Astrocyte of the cerebellum (primary cell): ENCODE data around the gene EPS8.
A peak's percentile ranks its signal among the peaks of the same experiment; 100 is the strongest.

ENCODE experiments used
- DNase-seq: peaks from one replicate; pipeline ENCODE4 v3.0.0-alpha.2; 2011; ENCODE audit warnings: low read depth
- H3K4me3 ChIP-seq: 2 replicates; pipeline ENCODE4 v1.5.1; 2011; ENCODE audit warnings: mild to moderate bottlenecking, low read depth, low read length, moderate library complexity
- in situ Hi-C: cut with HindIII; loops from 2 replicates; pipeline ENCODE4 v1.10.0; 2017; ENCODE audit warnings: low sequenced_read_pairs
- TF ChIP-seq, protein P1 (sequence below): IDR thresholded peaks from 2 replicates; pipeline ENCODE4 v1.5.1; 2012; ENCODE audit warnings: low read length, low read depth, moderate library complexity, mild to moderate bottlenecking; ENCODE audit errors: missing control alignments

Gene EPS8

DNA sequence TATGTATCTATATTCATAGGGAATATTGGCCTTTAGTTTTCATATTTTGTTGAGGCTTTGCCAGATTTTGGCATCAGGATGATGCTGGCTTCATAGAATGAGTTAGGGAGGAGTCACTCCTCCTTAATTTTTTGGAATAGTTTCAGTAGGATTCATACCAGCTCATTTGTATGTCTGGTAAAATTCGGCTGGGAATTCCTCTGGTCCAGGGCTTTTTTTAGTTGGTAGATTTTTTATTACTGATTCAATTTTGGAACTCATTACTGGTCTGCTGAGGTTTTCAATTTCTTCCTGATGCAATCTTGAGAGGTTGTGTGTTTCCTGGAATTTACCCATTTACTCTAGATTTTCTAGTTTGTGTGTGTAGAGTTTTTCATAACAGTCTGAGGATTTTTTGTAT is 175.2 kb downstream of the EPS8 start:
- DNase-seq = no peak
- no peak overlapping the region for H3K4me3 ChIP-seq
- TF ChIP-seq, protein P1, sequence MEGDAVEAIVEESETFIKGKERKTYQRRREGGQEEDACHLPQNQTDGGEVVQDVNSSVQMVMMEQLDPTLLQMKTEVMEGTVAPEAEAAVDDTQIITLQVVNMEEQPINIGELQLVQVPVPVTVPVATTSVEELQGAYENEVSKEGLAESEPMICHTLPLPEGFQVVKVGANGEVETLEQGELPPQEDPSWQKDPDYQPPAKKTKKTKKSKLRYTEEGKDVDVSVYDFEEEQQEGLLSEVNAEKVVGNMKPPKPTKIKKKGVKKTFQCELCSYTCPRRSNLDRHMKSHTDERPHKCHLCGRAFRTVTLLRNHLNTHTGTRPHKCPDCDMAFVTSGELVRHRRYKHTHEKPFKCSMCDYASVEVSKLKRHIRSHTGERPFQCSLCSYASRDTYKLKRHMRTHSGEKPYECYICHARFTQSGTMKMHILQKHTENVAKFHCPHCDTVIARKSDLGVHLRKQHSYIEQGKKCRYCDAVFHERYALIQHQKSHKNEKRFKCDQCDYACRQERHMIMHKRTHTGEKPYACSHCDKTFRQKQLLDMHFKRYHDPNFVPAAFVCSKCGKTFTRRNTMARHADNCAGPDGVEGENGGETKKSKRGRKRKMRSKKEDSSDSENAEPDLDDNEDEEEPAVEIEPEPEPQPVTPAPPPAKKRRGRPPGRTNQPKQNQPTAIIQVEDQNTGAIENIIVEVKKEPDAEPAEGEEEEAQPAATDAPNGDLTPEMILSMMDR = no peak
- in situ Hi-C loops = no loop called here

DNA sequence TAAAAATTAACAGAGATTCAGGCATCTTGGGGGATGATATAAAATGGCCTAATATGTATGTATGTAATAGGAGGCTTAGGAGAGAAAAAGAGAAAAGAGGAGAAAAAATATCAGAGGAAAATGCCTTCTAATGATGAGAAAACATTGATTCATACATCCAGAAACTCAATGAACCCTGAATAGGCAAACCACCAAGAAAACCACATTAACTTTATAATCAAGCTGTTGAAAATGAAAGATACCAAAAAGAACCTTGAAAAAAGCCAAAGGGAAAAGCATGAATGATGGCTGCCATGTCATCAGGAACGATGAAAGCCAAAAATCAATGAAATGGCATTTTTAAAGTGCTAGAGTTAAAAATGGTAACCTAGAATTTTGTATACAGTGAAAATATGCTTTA is 180.2 kb downstream of the EPS8 start:
- in situ Hi-C loops = no loop called here
- H3K4me3 ChIP-seq = no peak overlapping the region
- peak; percentile 24 for DNase-seq
- TF ChIP-seq, protein P1 = no peak

DNA sequence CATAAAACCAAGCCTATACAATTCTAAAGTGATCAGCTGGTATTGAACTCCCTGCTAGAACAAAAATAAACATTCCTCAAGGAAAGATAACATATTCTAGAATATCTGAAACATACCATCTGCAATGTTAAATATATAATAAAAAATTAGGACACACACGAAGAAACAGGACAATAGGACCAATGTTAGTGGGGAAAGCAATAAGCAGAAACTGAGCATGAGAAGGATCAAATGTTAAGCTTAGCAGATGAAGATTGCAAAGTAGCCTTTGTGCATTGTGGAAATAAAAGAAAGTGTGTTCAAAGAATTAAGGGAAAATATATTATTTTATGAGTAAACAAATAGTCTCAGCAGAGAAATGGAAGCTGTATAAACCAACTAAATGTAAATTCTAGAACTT is 180.8 kb downstream of the EPS8 start:
- in situ Hi-C loops = no loop called here
- TF ChIP-seq, protein P1 = no peak
- no peak for DNase-seq
- no peak overlapping the region for H3K4me3 ChIP-seq

DNA sequence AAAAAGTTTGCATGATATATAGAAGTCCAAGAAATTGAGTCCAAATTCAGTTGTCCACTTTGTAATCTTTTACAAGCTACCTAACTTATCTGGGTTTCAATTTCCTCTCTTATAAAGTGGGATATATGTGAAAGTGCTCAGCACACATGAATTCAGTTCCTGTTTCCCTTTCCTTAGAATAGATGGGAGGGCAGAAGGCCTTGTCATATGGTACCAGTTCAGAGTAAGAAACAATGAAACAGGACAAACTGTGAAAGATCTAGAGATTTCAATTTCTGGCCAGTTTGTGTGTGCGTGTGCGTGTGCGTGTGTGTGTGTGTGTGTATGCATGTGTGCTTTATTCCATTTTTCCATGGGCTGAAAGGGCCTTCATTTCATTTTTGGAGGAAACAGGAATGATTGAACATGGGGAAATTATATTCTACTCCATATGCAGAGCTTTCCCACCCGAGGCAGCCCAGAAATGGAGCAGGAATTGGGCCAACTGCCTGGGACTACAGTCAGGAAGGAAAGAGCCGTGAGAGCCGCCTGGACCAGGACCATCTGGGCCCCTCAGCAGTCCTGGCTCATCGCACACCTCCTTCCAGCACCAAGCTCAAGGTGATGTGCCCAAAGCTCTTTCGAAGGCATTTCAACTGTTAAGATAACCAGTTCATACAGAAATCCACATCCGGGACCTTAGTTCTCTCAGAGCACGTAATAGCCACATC is 183.2 kb downstream of the EPS8 start:
- no peak for DNase-seq
- no peak overlapping the region for H3K4me3 ChIP-seq
- TF ChIP-seq, protein P1 = no peak
- in situ Hi-C loops = no loop called here

DNA sequence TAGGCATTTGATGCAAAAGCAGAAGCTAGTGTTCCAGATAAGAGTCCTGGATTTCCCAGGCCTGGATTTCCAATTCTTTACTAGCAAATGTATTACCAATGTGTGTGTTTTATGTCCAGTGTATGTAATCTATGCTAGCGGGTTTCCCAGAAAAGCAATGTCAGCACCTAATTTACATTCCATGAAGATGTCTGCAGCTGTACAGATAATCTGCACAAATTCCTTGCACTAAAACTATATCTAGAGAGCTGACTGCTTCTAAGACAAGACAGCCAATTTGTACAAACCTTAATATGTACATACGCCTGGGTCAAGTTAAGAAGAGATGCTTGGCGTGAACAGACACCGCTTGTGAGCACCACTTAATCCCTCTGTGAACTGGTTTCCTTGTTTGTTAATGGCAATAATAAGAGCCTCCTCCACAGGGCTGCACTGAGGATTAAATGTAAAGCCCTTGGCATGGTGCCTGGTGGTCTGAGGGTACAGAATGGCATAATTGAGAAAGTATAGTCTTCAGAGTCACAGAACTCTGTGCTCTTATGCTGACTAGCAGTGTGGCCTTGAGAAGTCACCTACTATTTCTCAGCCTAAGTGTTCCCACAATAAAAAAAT is 185.6 kb downstream of the EPS8 start:
- H3K4me3 ChIP-seq = no peak overlapping the region
- TF ChIP-seq, protein P1 = no peak
- no peak for DNase-seq
- in situ Hi-C loops = no loop called here

DNA sequence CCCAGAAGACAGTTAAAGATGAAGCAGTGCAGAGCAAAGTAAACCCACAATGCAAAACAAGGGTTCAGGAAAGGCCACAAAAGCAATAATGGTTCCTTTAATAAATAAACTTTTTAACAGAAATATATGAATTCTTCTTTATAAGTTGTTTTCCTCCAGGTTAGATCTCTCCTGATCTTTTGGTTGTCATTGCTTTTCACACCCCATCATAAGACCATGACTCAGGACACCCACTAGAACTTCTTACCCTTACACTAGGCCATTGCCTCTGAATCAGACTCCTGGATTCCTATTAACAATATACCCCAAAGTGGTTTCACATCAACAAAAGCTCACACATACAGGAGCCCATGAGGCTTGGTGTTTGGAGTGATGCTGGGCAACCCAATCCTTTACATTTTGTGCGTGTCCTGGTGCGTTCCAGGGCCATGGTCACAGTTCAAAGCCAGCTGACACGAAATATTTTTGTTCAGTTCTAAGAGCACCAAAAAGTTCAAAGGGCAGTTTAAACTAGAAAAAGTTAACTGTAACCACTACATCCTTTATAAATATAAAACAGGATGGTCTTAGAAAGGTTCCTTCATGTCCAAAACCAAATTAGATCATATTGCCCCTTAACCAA is 187.0 kb downstream of the EPS8 start:
- DNase-seq = no peak
- TF ChIP-seq, protein P1 = no peak
- no peak overlapping the region for H3K4me3 ChIP-seq
- in situ Hi-C loops = no loop called here
